PFSK-1 (cell line): Measurements from ENCODE around the gene SLITRK5.

ENCODE experiments used
- FOXP2 ChIP-seq: optimal IDR thresholded peaks from 2 replicates; pipeline ENCODE3; 2011; ENCODE audit warnings: borderline replicate concordance, control low read depth, inconsistent platforms; ENCODE audit not compliant: insufficient read depth; ENCODE audit errors: extremely low read length, extremely low read depth
- POLR2AphosphoS5 ChIP-seq: IDR thresholded peaks from 2 replicates; pipeline ENCODE4 v1.6.1; 2012; ENCODE audit warnings: low read depth, mild to moderate bottlenecking, control low read depth, low read length, moderate library complexity
- SIN3A ChIP-seq: IDR thresholded peaks from 2 replicates; pipeline ENCODE4 v1.6.1; 2012; ENCODE audit warnings: mild to moderate bottlenecking, low read length, moderate library complexity, borderline replicate concordance; ENCODE audit not compliant: insufficient read depth
- TAF1 ChIP-seq: IDR thresholded peaks from 2 replicates; pipeline ENCODE4 v1.6.1; 2012; ENCODE audit warnings: low read length, control low read depth, borderline replicate concordance; ENCODE audit not compliant: insufficient read depth
- TF ChIP-seq, protein P1 (sequence below), 2 experiments: IDR thresholded peaks; 2 replicates each; pipeline versions ENCODE4 v1.6.1 to v1.8.0; 2011 to 2012; ENCODE audit warnings: low read depth in 2 of 2, low read length in 2 of 2, control low read depth in 1 of 2, inconsistent platforms in 1 of 2, mild to moderate bottlenecking in 1 of 2, moderate library complexity in 1 of 2; ENCODE audit not compliant: insufficient read depth in 1 of 2

The SLITRK5 gene

DNA sequence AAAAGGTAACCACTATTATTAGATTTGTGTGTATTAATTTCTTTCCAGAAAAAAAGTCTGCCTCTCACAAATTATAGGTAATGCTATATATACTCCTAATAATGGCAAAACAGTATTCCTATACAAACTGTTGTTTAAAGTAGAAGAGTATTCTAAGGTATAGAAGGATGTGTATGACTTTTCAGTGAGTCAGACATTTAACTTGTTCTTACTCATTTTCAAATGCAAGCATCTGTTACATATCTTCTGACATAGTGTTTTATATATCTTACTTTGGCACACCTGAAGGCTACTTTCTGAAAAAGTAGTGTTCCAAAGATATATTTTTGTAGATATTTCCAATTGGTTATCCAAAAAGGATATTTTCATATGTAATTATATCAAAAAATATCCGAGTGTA lies 3.5 kb upstream of the SLITRK5 start:
- TF ChIP-seq, protein P1, sequence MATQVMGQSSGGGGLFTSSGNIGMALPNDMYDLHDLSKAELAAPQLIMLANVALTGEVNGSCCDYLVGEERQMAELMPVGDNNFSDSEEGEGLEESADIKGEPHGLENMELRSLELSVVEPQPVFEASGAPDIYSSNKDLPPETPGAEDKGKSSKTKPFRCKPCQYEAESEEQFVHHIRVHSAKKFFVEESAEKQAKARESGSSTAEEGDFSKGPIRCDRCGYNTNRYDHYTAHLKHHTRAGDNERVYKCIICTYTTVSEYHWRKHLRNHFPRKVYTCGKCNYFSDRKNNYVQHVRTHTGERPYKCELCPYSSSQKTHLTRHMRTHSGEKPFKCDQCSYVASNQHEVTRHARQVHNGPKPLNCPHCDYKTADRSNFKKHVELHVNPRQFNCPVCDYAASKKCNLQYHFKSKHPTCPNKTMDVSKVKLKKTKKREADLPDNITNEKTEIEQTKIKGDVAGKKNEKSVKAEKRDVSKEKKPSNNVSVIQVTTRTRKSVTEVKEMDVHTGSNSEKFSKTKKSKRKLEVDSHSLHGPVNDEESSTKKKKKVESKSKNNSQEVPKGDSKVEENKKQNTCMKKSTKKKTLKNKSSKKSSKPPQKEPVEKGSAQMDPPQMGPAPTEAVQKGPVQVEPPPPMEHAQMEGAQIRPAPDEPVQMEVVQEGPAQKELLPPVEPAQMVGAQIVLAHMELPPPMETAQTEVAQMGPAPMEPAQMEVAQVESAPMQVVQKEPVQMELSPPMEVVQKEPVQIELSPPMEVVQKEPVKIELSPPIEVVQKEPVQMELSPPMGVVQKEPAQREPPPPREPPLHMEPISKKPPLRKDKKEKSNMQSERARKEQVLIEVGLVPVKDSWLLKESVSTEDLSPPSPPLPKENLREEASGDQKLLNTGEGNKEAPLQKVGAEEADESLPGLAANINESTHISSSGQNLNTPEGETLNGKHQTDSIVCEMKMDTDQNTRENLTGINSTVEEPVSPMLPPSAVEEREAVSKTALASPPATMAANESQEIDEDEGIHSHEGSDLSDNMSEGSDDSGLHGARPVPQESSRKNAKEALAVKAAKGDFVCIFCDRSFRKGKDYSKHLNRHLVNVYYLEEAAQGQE (IDR thresholded peaks at IDR 0.05; ENCODE audit: insufficient read depth in 1 of 2, low read depth in 2 of 2, low read length in 2 of 2), result no peak
- TF ChIP-seq TAF1 (no peak), SIN3A (no peak), POLR2AphosphoS5 (no peak), FOXP2 (no peak)

DNA sequence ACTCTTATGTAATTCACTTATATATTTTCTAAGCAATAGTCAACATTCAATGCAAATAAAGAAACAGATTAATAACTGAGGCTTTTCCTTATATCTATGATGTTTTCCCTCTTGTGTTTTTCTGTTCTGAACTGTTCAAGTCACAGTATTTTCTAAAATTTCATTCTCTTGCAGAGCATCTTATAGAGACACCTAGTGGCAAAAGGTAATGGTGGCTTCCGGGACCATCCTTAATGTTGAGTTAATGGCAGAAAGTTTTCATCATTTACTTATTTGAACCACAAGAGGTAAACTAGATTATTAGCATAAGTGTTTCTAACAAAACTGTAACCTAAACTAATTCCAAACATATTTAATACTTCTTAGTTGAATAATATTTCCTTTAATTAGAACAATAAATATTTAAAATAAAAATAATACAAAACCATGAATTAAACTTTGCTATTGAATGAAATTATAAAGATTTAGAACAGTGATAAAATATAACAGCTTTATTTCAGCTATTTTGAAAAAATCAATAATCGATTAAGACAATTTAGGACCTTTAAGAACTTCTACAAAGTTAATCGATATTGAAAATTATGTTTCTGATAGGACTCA lies 1.7 kb upstream of the SLITRK5 start:
- TF ChIP-seq SIN3A, result no peak
- TF ChIP-seq, protein P1 (IDR thresholded peaks at IDR 0.05; ENCODE audit: insufficient read depth in 1 of 2, low read depth in 2 of 2, low read length in 2 of 2), result no peak
- TF ChIP-seq TAF1, result no peak
- no peak for TF ChIP-seq FOXP2
- TF ChIP-seq POLR2AphosphoS5, result no peak

DNA sequence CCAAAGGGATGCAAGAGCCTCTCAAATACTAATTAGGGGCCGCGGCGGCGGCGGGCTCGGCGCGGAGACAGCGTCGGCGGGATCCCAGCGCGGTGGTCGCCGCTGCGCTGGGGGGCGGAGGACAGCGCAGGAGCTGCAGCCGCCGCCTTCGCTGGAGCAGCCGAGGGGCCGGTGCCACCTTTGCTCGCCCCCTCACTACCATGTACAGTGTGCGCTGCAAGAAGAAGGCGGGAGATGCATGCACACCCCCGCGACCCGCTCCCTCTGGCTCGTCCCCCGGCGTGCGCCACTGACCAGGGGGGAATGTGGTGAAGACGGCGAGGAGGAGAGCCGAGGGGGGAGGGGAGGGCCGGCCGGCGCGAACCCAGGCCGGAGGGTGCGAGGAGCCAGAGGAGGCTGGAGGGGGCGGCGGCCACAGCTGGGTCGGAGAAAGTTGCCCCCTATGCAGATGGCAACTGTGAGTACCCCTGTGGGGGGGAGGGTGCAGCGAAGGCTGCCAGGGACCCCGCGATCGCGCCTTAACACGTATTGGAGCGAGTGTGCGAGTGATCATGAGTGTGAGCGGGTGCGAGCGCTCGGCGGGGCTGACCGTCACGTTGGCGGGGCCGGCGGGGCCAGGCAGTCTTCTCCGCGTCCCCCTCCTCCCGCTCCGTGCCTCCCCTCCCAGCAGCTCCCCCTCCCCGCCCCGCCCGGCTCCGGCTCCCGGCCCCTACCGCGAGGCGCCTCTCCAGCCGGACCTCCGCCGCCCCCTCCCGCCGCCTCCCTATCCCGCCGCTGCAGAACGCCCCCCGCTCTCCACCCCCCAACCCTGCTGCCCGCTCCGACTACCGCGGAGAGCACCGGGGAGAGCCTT lies 808 bp downstream of the SLITRK5 start:
- TF ChIP-seq POLR2AphosphoS5 (no peak), TAF1 (no peak), FOXP2 (no peak), SIN3A (no peak)
- TF ChIP-seq, protein P1 (IDR thresholded peaks at IDR 0.05; ENCODE audit: insufficient read depth in 1 of 2, low read depth in 2 of 2, low read length in 2 of 2), result no peak

DNA sequence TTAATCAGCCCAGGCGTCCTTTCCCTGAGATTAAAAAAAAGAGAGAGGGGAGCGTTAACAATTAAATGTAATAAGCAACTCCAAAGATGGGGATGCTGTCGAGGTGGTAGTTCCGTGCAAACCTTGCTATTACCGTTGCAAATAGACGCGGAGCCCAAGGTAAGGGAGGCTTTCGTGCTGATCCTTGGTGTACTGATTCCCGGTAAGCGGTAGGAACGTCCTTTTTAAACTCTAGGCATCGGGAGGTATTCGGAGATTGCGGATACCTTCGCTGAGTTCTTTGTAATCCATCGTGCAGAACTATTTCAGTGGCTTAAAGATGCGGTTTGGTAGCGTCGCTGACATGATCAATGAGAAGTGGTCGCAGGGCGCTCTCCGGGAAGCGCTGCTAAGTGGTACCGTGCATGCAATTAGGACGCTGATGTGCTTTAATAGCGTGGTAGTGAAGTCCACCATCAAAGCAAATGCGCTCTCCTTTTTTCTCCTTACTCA lies 3.1 kb downstream of the SLITRK5 start:
- TF ChIP-seq POLR2AphosphoS5, result no peak
- TF ChIP-seq, protein P1 (IDR thresholded peaks at IDR 0.05; ENCODE audit: insufficient read depth in 1 of 2, low read depth in 2 of 2, low read length in 2 of 2), result no peak
- TF ChIP-seq TAF1, result no peak
- TF ChIP-seq FOXP2, result no peak
- TF ChIP-seq SIN3A, result no peak
